SH-SY5Y (cell line): Measurements from ENCODE around the gene PPOX.

ENCODE experiments used
- GATA2 ChIP-seq: IDR thresholded peaks from 2 replicates; pipeline ENCODE4 v1.6.1; 2011; ENCODE audit warnings: mild to moderate bottlenecking, low read depth, low read length
- GATA3 ChIP-seq: IDR thresholded peaks from 2 replicates; pipeline ENCODE4 v1.6.1; 2011; ENCODE audit warnings: low read depth, mild to moderate bottlenecking, low read length, moderate library complexity

DNA sequence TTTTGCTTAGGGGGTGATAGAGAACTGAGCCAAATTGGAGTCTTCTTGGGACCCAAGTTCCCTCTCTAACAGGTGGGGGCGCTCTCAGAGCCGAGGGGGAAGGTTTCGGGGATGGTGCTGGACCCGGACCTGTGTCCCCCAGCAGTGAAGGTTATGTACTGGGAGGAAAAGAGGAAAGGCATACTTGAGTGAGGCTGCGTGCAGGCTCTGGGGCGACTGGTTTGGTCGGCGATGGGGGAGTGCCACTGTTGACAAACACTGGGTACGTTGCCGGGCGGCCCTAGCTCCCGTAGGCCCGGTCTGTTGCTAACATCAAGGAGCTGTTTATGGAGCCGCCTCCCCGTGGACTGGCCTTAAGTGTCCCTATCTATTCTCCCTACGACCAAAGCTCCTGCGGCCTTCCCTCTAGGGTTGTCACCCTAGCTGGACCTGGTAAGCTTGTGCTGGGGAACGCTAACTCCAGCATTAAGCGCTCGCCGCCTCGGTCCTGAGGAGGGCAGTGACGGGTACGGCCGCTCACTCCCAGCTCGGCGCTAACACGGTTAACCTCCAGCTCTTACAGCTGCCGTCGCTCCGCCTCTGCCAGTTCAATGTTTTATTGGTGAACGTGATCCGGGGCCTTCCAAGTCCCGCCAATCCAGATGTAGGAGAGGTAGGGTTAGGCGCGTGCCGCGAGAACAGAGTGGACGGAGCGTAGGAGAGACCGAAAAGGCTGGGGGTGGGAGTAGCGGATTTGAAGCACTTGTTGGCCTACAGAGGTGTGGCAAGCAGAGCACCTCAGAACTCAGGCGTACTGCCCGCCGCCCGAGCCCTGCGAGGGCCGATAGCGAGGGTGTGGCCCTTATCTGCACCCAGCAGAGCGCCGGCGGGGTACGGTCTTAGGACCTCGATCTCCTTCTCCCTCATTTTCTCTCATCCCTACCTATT, at the start of gene PPOX:
- TF ChIP-seq GATA3 (no peak), GATA2 (no peak)
